ENCODE data around the gene TBX3.

GRCh38 chr12:114697741-114698565, 14.0 kb upstream of the TBX3 start:
- TF ChIP-seq CTCF (IDR thresholded peaks at IDR 0.05) (no peak), POLR2A (IDR thresholded peaks at IDR 0.05) (no peak)

All from lower leg skin (tissue), 3 donors.